ENCODE measurements around the gene KCNN3.

DNA sequence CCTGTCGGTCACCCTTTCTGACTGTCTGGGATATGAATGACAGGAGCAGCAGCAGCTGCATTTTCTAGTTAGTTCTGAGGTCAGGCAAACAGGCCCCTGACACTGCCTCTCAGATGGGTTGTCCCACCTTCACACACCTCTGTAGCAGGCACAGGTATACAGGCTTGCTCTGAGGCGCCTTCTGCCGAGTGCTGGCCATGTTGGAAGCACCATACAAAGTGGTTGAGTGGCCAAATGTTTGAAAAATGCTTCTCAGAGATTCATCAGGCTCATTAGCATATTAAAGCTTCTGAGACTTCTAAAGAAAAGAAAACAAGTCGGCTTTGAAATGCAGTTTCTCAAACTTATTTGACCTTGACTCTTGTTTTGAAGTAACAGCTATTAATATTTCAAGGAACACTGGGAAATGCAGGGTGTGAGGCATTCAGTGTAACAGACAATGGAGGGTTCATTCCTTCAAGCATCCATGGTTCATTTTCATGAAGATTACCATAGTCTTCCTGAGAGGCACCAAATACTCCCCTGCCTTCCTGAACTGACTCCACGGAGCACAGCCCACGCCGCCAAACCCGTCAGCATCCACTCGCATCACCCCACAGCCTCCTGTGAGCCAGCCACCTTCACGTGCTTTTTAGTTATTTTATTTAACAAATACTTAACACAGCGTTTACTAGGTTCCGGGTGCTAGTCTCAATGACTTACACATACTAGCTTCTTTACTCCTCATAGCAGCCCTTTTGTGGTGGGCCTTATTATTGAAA lies 81.8 kb downstream of the KCNN3 start:
- TF ChIP-seq, protein P1, sequence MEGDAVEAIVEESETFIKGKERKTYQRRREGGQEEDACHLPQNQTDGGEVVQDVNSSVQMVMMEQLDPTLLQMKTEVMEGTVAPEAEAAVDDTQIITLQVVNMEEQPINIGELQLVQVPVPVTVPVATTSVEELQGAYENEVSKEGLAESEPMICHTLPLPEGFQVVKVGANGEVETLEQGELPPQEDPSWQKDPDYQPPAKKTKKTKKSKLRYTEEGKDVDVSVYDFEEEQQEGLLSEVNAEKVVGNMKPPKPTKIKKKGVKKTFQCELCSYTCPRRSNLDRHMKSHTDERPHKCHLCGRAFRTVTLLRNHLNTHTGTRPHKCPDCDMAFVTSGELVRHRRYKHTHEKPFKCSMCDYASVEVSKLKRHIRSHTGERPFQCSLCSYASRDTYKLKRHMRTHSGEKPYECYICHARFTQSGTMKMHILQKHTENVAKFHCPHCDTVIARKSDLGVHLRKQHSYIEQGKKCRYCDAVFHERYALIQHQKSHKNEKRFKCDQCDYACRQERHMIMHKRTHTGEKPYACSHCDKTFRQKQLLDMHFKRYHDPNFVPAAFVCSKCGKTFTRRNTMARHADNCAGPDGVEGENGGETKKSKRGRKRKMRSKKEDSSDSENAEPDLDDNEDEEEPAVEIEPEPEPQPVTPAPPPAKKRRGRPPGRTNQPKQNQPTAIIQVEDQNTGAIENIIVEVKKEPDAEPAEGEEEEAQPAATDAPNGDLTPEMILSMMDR (IDR thresholded peaks at IDR 0.05) = no peak
- TF ChIP-seq EZH2 (IDR thresholded peaks at IDR 0.05) = no peak
